ENCODE data around the gene RPL31.

DNA sequence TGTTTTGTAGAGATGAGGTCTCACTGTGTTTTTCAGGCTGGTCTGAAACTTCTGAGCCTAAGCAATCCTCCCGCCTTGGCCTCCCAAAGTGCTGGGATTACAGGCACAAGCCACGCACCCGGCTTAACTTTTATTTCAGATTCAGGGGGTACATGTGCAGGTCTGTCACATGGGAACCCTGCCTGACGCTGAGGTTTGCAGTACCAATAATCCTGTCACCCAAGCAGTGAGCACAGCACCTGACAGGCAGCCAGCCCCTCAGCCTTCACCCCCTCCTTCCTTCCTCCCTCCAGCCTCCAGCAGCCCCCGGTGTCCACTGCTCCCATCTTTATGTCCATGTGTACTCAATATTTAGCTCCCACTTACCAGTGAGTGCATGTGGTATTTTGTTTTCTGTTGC, 46.0 kb upstream of the RPL31 start:
- TF ChIP-seq, protein P1, sequence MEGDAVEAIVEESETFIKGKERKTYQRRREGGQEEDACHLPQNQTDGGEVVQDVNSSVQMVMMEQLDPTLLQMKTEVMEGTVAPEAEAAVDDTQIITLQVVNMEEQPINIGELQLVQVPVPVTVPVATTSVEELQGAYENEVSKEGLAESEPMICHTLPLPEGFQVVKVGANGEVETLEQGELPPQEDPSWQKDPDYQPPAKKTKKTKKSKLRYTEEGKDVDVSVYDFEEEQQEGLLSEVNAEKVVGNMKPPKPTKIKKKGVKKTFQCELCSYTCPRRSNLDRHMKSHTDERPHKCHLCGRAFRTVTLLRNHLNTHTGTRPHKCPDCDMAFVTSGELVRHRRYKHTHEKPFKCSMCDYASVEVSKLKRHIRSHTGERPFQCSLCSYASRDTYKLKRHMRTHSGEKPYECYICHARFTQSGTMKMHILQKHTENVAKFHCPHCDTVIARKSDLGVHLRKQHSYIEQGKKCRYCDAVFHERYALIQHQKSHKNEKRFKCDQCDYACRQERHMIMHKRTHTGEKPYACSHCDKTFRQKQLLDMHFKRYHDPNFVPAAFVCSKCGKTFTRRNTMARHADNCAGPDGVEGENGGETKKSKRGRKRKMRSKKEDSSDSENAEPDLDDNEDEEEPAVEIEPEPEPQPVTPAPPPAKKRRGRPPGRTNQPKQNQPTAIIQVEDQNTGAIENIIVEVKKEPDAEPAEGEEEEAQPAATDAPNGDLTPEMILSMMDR (conservative IDR thresholded peaks at IDR 0.05) = no peak
- TF ChIP-seq ZFX (IDR thresholded peaks at IDR 0.05) = no peak

All from C4-2B (cell line).